Trophoblast cell (in vitro differentiated cells and primary cell): Measurements from ENCODE around the gene ATM. TPM values are rescaled to one million over a fixed set of nuclear protein-coding genes. Genes with fewer than 3 reads are reported as not detected.

Experiments used
- DNase-seq, 2 donors: peaks; one replicate each; pipeline ENCODE4 v3.0.0-alpha.2; 2016
- H2AFZ ChIP-seq: 2 replicates; pipeline ENCODE4 v1.6.1; 2013; ENCODE audit warnings: low read length, moderate library complexity, mild to moderate bottlenecking; ENCODE audit not compliant: insufficient read depth, poor library complexity
- H2AK5ac ChIP-seq: 2 replicates; pipeline ENCODE4 v1.6.1; 2013; ENCODE audit warnings: mild to moderate bottlenecking, low read length
- H2BK120ac ChIP-seq: 2 replicates; pipeline ENCODE4 v1.6.1; 2013; ENCODE audit warnings: low read length, mild to moderate bottlenecking, moderate library complexity; ENCODE audit not compliant: insufficient read depth, poor library complexity
- H2BK12ac ChIP-seq: 2 replicates; pipeline ENCODE4 v1.6.1; 2013; ENCODE audit warnings: mild to moderate bottlenecking, low read length, moderate library complexity
- H2BK5ac ChIP-seq: 2 replicates; pipeline ENCODE4 v1.6.1; 2013; ENCODE audit warnings: low read length, low read depth, moderate library complexity, mild to moderate bottlenecking; ENCODE audit not compliant: poor library complexity
- H3K14ac ChIP-seq: 2 replicates; pipeline ENCODE4 v1.6.1; 2013; ENCODE audit warnings: mild to moderate bottlenecking, low read length
- H3K18ac ChIP-seq: 2 replicates; pipeline ENCODE4 v1.6.1; 2013; ENCODE audit warnings: mild to moderate bottlenecking, low read length
- H3K23ac ChIP-seq: 2 replicates; pipeline ENCODE4 v1.6.1; 2013; ENCODE audit warnings: low read length
- H3K27ac ChIP-seq: 2 replicates; pipeline ENCODE4 v1.5.1; 2013; ENCODE audit warnings: low read depth, mild to moderate bottlenecking, inconsistent platforms, low read length, moderate library complexity
- H3K27me3 ChIP-seq: 2 replicates; pipeline ENCODE4 v1.6.1; 2013; ENCODE audit warnings: inconsistent platforms, mild to moderate bottlenecking, low read length, moderate library complexity; ENCODE audit not compliant: insufficient read depth
- H3K36me3 ChIP-seq, 2 experiments: 1 replicate in 1 of 2; 2 replicates in 1 of 2; pipeline ENCODE4 v1.6.1; 2013; ENCODE audit warnings: low read length in 2 of 2, mild to moderate bottlenecking in 2 of 2, moderate library complexity in 1 of 2; ENCODE audit not compliant: insufficient read depth in 2 of 2, control insufficient read depth in 1 of 2
- H3K4ac ChIP-seq: 2 replicates; pipeline ENCODE4 v1.6.1; 2013; ENCODE audit warnings: low read depth, mild to moderate bottlenecking, low read length, moderate library complexity
- H3K4me1 ChIP-seq, 2 experiments: 1 replicate in 1 of 2; 2 replicates in 1 of 2; pipeline ENCODE4 v1.6.1; 2013; ENCODE audit warnings: low read length in 2 of 2, mild to moderate bottlenecking in 2 of 2, moderate library complexity in 1 of 2; ENCODE audit not compliant: insufficient read depth in 2 of 2, control insufficient read depth in 1 of 2
- H3K4me2 ChIP-seq: 2 replicates; pipeline ENCODE4 v1.6.1; 2013; ENCODE audit warnings: inconsistent platforms, mild to moderate bottlenecking, low read length, moderate library complexity
- H3K4me3 ChIP-seq: 2 replicates; pipeline ENCODE4 v1.5.1; 2013; ENCODE audit warnings: mild to moderate bottlenecking, low read depth, low read length, inconsistent platforms
- H3K79me1 ChIP-seq: one replicate; pipeline ENCODE4 v1.6.1; 2013; ENCODE audit warnings: low read length
- H3K79me2 ChIP-seq: 2 replicates; pipeline ENCODE4 v1.6.1; 2013; ENCODE audit warnings: low read length, mild to moderate bottlenecking; ENCODE audit not compliant: control insufficient read depth, insufficient read depth, poor library complexity
- H3K9ac ChIP-seq: 2 replicates; pipeline ENCODE4 v1.6.1; 2013; ENCODE audit warnings: mild to moderate bottlenecking, low read length
- H3K9me3 ChIP-seq: 2 replicates; pipeline ENCODE4 v1.6.1; 2013; ENCODE audit warnings: low read depth, mild to moderate bottlenecking, control low read depth, inconsistent platforms, low read length; ENCODE audit not compliant: insufficient read depth
- H4K12ac ChIP-seq: 2 replicates; pipeline ENCODE4 v1.6.1; 2013; ENCODE audit warnings: low read depth, mild to moderate bottlenecking, low read length, moderate library complexity
- H4K8ac ChIP-seq: 2 replicates; pipeline ENCODE4 v1.6.1; 2013; ENCODE audit warnings: low read depth, mild to moderate bottlenecking, low read length, moderate library complexity
- H4K91ac ChIP-seq: one replicate; pipeline ENCODE4 v1.6.1; 2013; ENCODE audit warnings: low read depth, mild to moderate bottlenecking, low read length, moderate library complexity
- WGBS: extraction: QIAGEN DNeasy Blood & Tissue Kit; methylation state at CpG from one replicate; pipeline ENCODE4 v1.1.7; 2013; ENCODE audit warnings: missing lambda C conversion rate; ENCODE audit not compliant: insufficient read length, insufficient coverage; ENCODE audit errors: extremely low coverage; 5-methylcytosine and 5-hydroxymethylcytosine counted together
- polyA plus RNA-seq: library from polyadenylated mRNA; stranded (reverse); fragments of 200-250 nt; gene quantifications from 2 replicates; pipeline ENCODE4 v1.2.3, GENCODE V29; 2013

Gene ATM
- 15.8 and 17.8 TPM in 2 replicates for polyA plus RNA-seq

GRCh38 chr11:108222574-108223347 is at the start of gene ATM, which contains the start of gene NPAT:
Gene ATM (plus strand): TSS chr11:108223067. CDS start chr11:108227625, 4,558 bp downstream.
Gene NPAT (minus strand): TSS chr11:108222638. CDS start chr11:108222536, 102 bp downstream.
- peak within 1 kb of the TSS; percentile 91 for H4K8ac ChIP-seq
- no peaks in the 10 kb centered on the region for H3K27me3 ChIP-seq
- peak within 1 kb of the TSS; percentile 70 for H2BK120ac ChIP-seq
- DNase-seq = peak; percentile 100
- no peaks in the 10 kb centered on the region for H3K36me3 ChIP-seq
- peaks cover 13% of the 10 kb centered on the region for H3K79me1 ChIP-seq
- peaks cover 2 to 3% of the 10 kb centered on the region in 2 experiments for H3K4me1 ChIP-seq
- peak within 1 kb of the TSS; percentile 91 for H4K91ac ChIP-seq
- peak within 1 kb of the TSS; percentile 85 for H2BK5ac ChIP-seq
- H2BK12ac ChIP-seq = no peak within 1 kb of the TSS
- no peaks in the 10 kb centered on the region for H3K9me3 ChIP-seq
- H3K14ac ChIP-seq = peak within 1 kb of the TSS; percentile 83
- H2AFZ ChIP-seq = peak within 1 kb of the TSS; percentile 92
- WGBS = no CpG with 5 or more reads among the region's 70 CpGs
- H3K23ac ChIP-seq = no peak within 1 kb of the TSS
- H3K4ac ChIP-seq = peak within 1 kb of the TSS; percentile 96
- peak within 1 kb of the TSS; percentile 91 for H3K4me2 ChIP-seq
- H3K4me3 ChIP-seq = peak within 1 kb of the TSS; percentile 93
- peaks cover 14% of the 10 kb centered on the region for H3K79me2 ChIP-seq
- peak within 1 kb of the TSS; percentile 58 for H2AK5ac ChIP-seq
- peak within 1 kb of the TSS; percentile 91 for H3K27ac ChIP-seq
- H3K18ac ChIP-seq = peak within 1 kb of the TSS; percentile 89
- peak within 1 kb of the TSS; percentile 85 for H4K12ac ChIP-seq
- peak within 1 kb of the TSS; percentile 80 for H3K9ac ChIP-seq

GRCh38 chr11:108177570-108177969 is 45.3 kb upstream of the ATM start:
- peaks cover 19 to 22% of the 10 kb centered on the region in 2 experiments for H3K36me3 ChIP-seq
- H3K4ac ChIP-seq = no peak overlapping the region
- no peak overlapping the region for H3K4me3 ChIP-seq
- H4K8ac ChIP-seq = no peak overlapping the region
- no peak overlapping the region for H4K91ac ChIP-seq
- DNase-seq = no peak
- H2BK120ac ChIP-seq = no peak overlapping the region
- H3K14ac ChIP-seq = no peak overlapping the region
- no peaks in the 10 kb centered on the region for H3K9me3 ChIP-seq
- no CpG with 5 or more reads among the region's 5 CpGs for WGBS
- H4K12ac ChIP-seq = no peak overlapping the region
- no peak overlapping the region for H2AK5ac ChIP-seq
- H2BK12ac ChIP-seq = no peak overlapping the region
- H3K18ac ChIP-seq = no peak overlapping the region
- no peak overlapping the region for H3K23ac ChIP-seq
- no peaks in the 10 kb centered on the region for H3K27me3 ChIP-seq
- H2AFZ ChIP-seq = no peak overlapping the region
- no peaks in the 10 kb centered on the region for H3K79me2 ChIP-seq
- H2BK5ac ChIP-seq = no peak overlapping the region
- H3K79me1 ChIP-seq = no peaks in the 10 kb centered on the region
- no peak overlapping the region for H3K27ac ChIP-seq
- no peak overlapping the region for H3K4me2 ChIP-seq
- H3K4me1 ChIP-seq = no peaks in the 10 kb centered on the region
- H3K9ac ChIP-seq = no peak overlapping the region

DNA sequence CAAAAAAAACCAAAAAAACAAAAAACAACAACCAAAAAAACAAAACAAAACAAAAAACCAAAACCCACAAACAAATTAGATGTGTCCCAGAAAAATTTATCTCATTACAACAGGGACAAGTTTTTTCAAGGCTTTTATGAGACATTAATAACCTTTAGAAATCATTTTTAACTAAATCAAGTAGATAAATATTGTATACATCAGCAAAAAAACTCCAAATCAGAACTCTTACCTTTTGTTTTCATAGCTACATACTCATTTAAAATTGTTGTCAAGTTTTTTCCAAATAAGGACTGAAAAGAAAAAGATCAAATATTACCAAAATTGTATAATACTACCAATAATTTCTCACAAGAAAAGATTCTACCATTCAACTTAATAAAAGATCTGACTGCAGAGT is 29.1 kb upstream of the ATM start:
- Histone ChIP-seq H3K9me3 (no peaks in the 10 kb centered on the region), H3K4me2 (no peak overlapping the region), H2BK5ac (no peak overlapping the region), H2AFZ (no peak overlapping the region), H3K9ac (no peak overlapping the region), H3K4ac (no peak overlapping the region), H3K4me3 (no peak overlapping the region), H3K36me3 (peaks cover 12 to 21% of the 10 kb centered on the region in 2 experiments), H2AK5ac (no peak overlapping the region), H3K14ac (no peak overlapping the region), H3K27ac (no peak overlapping the region), H4K12ac (no peak overlapping the region), H2BK120ac (no peak overlapping the region), H4K8ac (no peak overlapping the region), H3K79me2 (no peaks in the 10 kb centered on the region), H4K91ac (no peak overlapping the region), H3K18ac (no peak overlapping the region), H3K4me1 (peaks cover 2 to 3% of the 10 kb centered on the region in 2 experiments), H3K23ac (no peak overlapping the region), H3K79me1 (no peaks in the 10 kb centered on the region), H3K27me3 (no peaks in the 10 kb centered on the region), H2BK12ac (no peak overlapping the region)
- no peak for DNase-seq

DNA sequence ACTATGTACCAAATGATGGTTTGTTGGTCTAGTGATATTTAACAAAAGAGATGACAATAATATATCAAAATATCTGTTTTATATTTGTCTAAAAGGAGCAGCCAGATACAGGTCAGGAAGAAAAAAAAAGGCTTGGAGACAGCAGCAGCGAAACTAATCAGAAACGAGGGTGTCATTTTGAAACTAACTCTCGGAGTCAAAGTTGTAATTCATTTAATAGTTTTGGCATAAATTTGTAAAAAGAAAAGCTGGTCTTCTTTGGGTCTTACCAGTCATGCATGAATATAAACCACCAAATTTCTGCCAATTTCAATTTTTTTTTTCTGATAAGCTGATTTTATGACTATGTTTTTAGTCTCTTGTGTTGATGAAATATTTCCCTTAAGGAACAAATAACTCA is 26.0 kb upstream of the ATM start:
- Histone ChIP-seq H4K91ac (no peak overlapping the region), H2AFZ (no peak overlapping the region), H3K4me1 (peaks cover 18 to 22% of the 10 kb centered on the region in 2 experiments), H3K79me2 (peaks cover 4% of the 10 kb centered on the region), H3K9me3 (no peaks in the 10 kb centered on the region), H3K27ac (no peak overlapping the region), H3K23ac (no peak overlapping the region), H3K36me3 (peaks cover 13 to 16% of the 10 kb centered on the region in 2 experiments), H3K14ac (no peak overlapping the region), H2BK12ac (no peak overlapping the region), H3K27me3 (no peaks in the 10 kb centered on the region), H3K4me3 (no peak overlapping the region), H3K4me2 (no peak overlapping the region), H2BK120ac (no peak overlapping the region), H3K4ac (no peak overlapping the region), H3K18ac (no peak overlapping the region), H2BK5ac (no peak overlapping the region), H4K12ac (no peak overlapping the region), H4K8ac (no peak overlapping the region), H2AK5ac (no peak overlapping the region), H3K79me1 (peaks cover 18% of the 10 kb centered on the region), H3K9ac (no peak overlapping the region)
- no CpG with 5 or more reads among the region's 3 CpGs for WGBS
- DNase-seq = no peak
